Ascending aorta (tissue), 2 donors: Measurements from ENCODE around the gene RAB14. TPM values are rescaled to one million over a fixed set of nuclear protein-coding genes. Genes with fewer than 3 reads are reported as not detected.

ENCODE experiments used
- DNase-seq, 2 donors: peaks; one replicate each; pipeline ENCODE4 v3.0.0-alpha.2; 2019; ENCODE audit warnings: low spot score in 2 of 2
- H3K27ac ChIP-seq, 2 donors: fragments of 200-600 bp; sonication (generic); one replicate each; pipeline ENCODE4 v1.5.1; 2016 to 2017; ENCODE audit warnings: mild to moderate bottlenecking in 1 of 2
- H3K27me3 ChIP-seq: fragments of 200-600 bp; sonication (generic); one replicate; pipeline ENCODE4 v1.5.1; 2017
- H3K36me3 ChIP-seq, 2 donors: fragments of 200-600 bp; sonication (generic); one replicate each; pipeline ENCODE4 v1.5.1; 2016
- H3K4me1 ChIP-seq, 2 donors: fragments of 200-600 bp; sonication (generic); one replicate each; pipeline ENCODE4 v1.5.1; 2016 to 2017; ENCODE audit warnings: mild to moderate bottlenecking in 1 of 2
- H3K4me3 ChIP-seq, 2 donors: fragments of 200-600 bp; sonication (generic); one replicate each; pipeline ENCODE4 v1.5.1; 2016 to 2017; ENCODE audit warnings: mild to moderate bottlenecking in 1 of 2
- H3K9me3 ChIP-seq, 2 donors: fragments of 200-600 bp; sonication (generic); one replicate each; pipeline ENCODE4 v1.5.1; 2016
- intact Hi-C: fragments of 100-400 bp; cut with DNase I; formaldehyde crosslinking; loops from one replicate; pipeline ENCODE4 v1.15.1; 2023
- total RNA-seq: library from RNA; depleted of rRNA; stranded (reverse); fragments of >200 nt; gene quantifications from one replicate; pipeline ENCODE4 v1.1.0, GENCODE V29; 2016
- TF ChIP-seq, protein P1 (sequence below), 3 experiments: fragments of 200-600 bp in 2 of 3; fragments of 450-650 bp in 1 of 3; sonication (generic) in 2 of 3; IDR thresholded peaks; one replicate each; pipeline ENCODE4 v1.5.1; 2016 to 2019; ENCODE audit warnings: antibody characterized with exemption in 3 of 3, mild to moderate bottlenecking in 1 of 3, moderate library complexity in 1 of 3

RAB14 gene
- total RNA-seq, 1 donor from 2014 or later, result 18.2 TPM

DNA sequence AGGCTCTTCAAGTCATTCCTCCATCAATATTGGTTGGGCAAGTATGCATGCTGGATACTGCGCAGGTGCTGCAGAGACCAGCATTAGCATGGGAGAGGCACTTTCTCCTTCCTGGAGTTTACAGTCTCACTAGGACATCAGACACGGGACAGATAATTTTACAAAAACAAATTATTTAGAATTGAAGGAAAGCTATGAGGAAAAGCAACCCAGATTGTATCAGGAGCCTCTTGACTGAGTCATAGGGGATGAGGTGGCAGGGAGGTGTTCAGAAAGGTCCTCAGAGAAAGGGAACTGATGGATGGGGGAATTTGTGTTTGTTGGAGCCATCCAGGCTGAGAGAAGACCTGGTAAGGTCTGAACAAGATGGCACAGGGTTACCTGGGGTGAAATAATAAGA lies 24.5 kb upstream of the RAB14 start:
- intact Hi-C loops, result no loop called here
- Histone ChIP-seq H3K36me3 (no peaks in the 10 kb centered on the region), H3K4me3 (no peak overlapping the region), H3K9me3 (no peaks in the 10 kb centered on the region), H3K27me3 (no peaks in the 10 kb centered on the region), H3K27ac (no peak overlapping the region), H3K4me1 (no peaks in the 10 kb centered on the region)
- peak in 1 of 2 donors; percentile 34 for DNase-seq
- TF ChIP-seq, protein P1, sequence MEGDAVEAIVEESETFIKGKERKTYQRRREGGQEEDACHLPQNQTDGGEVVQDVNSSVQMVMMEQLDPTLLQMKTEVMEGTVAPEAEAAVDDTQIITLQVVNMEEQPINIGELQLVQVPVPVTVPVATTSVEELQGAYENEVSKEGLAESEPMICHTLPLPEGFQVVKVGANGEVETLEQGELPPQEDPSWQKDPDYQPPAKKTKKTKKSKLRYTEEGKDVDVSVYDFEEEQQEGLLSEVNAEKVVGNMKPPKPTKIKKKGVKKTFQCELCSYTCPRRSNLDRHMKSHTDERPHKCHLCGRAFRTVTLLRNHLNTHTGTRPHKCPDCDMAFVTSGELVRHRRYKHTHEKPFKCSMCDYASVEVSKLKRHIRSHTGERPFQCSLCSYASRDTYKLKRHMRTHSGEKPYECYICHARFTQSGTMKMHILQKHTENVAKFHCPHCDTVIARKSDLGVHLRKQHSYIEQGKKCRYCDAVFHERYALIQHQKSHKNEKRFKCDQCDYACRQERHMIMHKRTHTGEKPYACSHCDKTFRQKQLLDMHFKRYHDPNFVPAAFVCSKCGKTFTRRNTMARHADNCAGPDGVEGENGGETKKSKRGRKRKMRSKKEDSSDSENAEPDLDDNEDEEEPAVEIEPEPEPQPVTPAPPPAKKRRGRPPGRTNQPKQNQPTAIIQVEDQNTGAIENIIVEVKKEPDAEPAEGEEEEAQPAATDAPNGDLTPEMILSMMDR (IDR thresholded peaks at IDR 0.05), result no peak

DNA sequence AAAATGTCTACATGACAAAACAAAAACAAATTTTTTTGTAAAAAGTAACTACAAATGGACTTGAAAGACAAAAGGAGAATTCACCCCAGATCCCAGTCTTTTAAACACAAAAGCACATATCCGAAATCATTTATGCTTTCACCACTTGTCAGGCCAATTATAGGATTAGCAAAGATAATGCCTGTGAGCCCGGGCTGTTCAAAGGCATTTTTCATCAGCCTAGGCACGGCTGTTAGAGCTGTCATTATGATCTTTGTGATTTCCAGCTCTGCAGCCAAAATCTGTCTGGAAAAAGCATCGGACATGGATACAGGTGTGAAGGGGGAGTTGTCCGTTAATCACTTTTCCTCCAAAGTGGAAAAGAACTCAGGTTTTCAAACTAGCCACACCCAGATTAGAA lies 23.6 kb upstream of the RAB14 start:
- no peak overlapping the region for H3K4me3 ChIP-seq
- peak in 1 of 2 donors; percentile 12 for DNase-seq
- no peaks in the 10 kb centered on the region for H3K36me3 ChIP-seq
- H3K4me1 ChIP-seq, result no peaks in the 10 kb centered on the region
- TF ChIP-seq, protein P1 (IDR thresholded peaks at IDR 0.05), result no peak
- no peaks in the 10 kb centered on the region for H3K27me3 ChIP-seq
- H3K27ac ChIP-seq, result no peak overlapping the region
- H3K9me3 ChIP-seq, result no peaks in the 10 kb centered on the region
- intact Hi-C loops, result no loop called here

DNA sequence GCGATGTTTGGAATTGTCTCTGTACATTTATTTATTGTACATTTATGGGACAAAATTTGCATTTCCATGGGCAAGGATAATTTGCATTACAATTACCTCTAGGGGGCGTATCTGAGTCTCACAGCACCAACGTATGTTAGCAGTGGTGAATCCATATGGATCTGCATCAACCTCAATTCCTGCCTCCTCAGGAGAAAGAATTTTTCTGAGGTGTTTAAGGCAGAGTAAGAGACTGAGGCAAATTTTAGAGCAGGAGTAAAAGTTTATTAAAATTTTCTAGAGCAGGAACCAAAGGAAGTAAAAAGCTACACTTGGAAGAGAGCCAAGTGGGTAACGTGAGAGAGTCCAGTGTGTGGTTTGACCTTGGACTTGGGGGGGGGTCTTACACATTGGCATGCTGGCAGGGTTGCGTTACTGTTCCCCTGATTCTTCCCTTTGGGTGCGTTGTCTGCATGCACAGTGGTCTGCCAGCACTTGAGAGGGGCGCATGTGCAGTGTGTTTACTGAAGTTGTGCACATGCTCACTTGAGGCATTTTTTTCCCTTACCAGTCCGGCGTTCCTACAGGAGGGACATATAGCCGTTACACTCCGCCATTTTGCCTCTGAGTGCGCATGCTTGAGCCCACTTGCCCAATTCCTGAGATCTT lies 21.0 kb upstream of the RAB14 start:
- peak in 1 of 2 donors; percentile 34 for DNase-seq
- Histone ChIP-seq H3K4me3 (no peak overlapping the region), H3K27me3 (no peaks in the 10 kb centered on the region), H3K9me3 (no peaks in the 10 kb centered on the region), H3K4me1 (no peaks in the 10 kb centered on the region), H3K36me3 (no peaks in the 10 kb centered on the region), H3K27ac (no peak overlapping the region)
- intact Hi-C loops, result no loop called here
- TF ChIP-seq, protein P1 (IDR thresholded peaks at IDR 0.05), result peak; percentile 53 to 69 (median 66)

DNA sequence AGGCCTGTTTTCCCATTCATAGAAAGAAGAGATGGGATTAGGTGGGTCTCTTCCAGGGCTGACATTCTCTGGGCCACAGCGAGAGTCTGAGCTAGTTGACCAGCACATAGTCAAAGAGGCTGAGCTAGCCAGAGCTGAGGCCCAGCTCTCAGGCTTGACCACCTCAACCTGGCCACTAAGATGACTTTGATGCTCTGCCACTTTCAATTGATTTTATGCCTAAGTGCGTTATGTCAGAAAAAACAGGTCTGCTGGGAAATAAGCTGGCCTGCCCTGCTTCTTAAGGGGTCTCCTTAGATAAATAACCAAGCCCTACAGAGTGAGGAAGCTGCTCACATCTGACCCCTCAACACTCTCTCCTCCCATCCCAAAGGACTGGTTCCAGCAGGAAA lies 20.0 kb upstream of the RAB14 start:
- Histone ChIP-seq H3K36me3 (no peaks in the 10 kb centered on the region), H3K27me3 (no peaks in the 10 kb centered on the region), H3K4me1 (no peaks in the 10 kb centered on the region), H3K9me3 (no peaks in the 10 kb centered on the region), H3K4me3 (no peak overlapping the region), H3K27ac (no peak overlapping the region)
- DNase-seq, result no peak
- intact Hi-C loops, result no loop called here
- TF ChIP-seq, protein P1 (IDR thresholded peaks at IDR 0.05), result no peak

DNA sequence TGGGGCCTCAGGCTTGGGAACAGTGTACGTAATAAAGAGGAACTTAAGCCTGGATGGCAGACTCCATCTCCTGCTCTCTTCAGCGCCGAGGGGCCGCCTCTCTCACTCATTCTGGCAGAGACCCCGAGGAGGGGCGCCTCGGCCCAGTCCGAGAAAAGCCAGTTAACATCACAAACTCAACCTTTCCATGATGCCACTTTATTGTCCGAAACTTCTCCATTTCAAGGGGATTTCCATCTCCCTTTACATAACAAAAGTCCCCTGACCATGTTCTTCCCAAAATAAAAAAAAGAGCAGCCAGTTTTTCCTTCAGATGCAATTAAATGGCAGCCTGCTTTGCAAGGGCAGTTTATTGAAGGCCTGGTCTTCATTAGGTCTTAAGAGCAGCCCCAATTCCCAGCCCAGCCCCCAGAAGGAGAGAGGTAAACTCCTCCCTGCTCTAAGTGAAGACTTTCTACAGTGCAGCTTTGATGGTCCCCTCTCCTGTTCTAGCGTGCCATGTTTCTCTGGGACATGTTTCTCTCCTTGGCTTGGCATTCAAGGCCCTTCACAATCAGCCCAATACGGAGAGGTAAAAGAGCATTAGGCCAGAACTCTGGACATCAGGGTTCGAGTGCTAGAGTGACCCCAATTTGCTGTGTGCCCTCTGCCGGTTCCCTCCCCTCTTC lies 19.5 kb upstream of the RAB14 start:
- Histone ChIP-seq H3K27ac (no peak overlapping the region), H3K4me3 (no peak overlapping the region), H3K4me1 (no peaks in the 10 kb centered on the region), H3K27me3 (no peaks in the 10 kb centered on the region), H3K9me3 (no peaks in the 10 kb centered on the region), H3K36me3 (no peaks in the 10 kb centered on the region)
- TF ChIP-seq, protein P1 (IDR thresholded peaks at IDR 0.05), result no peak
- peak in 1 of 2 donors; percentile 61 for DNase-seq
- intact Hi-C loops, result no loop called here
